ENCODE results near the gene SLC25A12.

Gene SLC25A12

DNA sequence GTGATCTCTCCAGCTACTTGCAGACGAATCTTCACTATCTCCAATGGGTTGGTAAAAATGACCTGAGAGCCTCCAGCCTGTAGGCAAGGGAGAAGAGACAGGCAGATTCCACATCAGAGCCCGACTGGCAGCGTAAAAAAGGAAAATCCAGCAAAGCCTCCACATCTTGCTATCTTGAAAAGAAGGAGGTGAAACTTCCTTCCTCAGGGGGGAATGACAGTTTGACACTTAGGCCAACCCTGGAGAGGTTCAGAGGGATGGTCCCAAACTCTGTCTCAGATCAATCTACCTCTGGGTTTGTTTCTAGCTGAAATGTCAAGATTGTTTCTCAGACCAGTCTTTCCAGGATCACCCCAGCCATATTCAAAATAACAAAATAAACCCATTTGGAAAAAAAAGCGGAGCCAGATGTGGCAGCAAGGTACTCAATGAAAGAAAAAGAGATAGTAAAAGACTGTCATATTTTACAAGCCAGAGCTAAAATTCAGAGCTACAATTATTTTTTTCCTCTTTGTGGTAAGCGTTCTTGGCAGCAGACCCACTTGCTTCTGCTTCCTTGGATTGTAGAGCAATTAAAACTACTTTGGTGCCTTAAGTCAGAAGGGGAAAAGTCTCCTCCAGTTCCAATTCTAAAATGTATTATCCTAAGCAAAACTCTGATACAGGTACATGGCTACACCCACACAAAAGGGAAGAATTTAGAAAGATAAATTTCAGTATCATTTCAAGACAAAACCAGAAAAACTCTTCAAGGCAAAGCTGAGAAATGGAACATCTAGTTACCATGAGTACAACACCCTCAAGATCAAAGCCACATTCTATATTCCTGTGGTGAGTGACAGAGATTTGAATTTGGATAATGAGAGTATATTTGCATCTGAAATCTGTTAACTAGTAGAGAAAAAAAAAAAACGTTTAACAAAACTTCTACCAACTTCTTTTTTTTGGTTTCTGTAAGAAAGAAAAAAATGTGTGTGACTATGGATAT, 100.1 kb downstream of the SLC25A12 start:
- Histone ChIP-seq H3K9ac (no peak overlapping the region), H3K4me3 (IDR thresholded peaks at IDR 0.05; ENCODE audit: insufficient read depth, low read depth, low read length) (no peak overlapping the region), H3K4me1 (ENCODE audit: low read depth, poor library complexity, severe bottlenecking) (no peaks in the 10 kb centered on the region), H3K27ac (no peak overlapping the region), H3K27me3 (ENCODE audit: insufficient read depth, low read depth) (no peaks in the 10 kb centered on the region), H2AFZ (ENCODE audit: low read depth) (no peak overlapping the region), H4K20me1 (ENCODE audit: insufficient read depth) (no peaks in the 10 kb centered on the region), H3K4me2 (no peak overlapping the region), H3K79me2 (ENCODE audit: insufficient read depth, low read depth) (no peaks in the 10 kb centered on the region), H3K36me3 (ENCODE audit: insufficient read depth) (no peaks in the 10 kb centered on the region; the same call in 1 of the 2 replicates)
- TF ChIP-seq, protein P1, sequence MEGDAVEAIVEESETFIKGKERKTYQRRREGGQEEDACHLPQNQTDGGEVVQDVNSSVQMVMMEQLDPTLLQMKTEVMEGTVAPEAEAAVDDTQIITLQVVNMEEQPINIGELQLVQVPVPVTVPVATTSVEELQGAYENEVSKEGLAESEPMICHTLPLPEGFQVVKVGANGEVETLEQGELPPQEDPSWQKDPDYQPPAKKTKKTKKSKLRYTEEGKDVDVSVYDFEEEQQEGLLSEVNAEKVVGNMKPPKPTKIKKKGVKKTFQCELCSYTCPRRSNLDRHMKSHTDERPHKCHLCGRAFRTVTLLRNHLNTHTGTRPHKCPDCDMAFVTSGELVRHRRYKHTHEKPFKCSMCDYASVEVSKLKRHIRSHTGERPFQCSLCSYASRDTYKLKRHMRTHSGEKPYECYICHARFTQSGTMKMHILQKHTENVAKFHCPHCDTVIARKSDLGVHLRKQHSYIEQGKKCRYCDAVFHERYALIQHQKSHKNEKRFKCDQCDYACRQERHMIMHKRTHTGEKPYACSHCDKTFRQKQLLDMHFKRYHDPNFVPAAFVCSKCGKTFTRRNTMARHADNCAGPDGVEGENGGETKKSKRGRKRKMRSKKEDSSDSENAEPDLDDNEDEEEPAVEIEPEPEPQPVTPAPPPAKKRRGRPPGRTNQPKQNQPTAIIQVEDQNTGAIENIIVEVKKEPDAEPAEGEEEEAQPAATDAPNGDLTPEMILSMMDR (conservative IDR thresholded peaks at IDR 0.05; ENCODE audit: low read depth, low read length) = no peak

DNA sequence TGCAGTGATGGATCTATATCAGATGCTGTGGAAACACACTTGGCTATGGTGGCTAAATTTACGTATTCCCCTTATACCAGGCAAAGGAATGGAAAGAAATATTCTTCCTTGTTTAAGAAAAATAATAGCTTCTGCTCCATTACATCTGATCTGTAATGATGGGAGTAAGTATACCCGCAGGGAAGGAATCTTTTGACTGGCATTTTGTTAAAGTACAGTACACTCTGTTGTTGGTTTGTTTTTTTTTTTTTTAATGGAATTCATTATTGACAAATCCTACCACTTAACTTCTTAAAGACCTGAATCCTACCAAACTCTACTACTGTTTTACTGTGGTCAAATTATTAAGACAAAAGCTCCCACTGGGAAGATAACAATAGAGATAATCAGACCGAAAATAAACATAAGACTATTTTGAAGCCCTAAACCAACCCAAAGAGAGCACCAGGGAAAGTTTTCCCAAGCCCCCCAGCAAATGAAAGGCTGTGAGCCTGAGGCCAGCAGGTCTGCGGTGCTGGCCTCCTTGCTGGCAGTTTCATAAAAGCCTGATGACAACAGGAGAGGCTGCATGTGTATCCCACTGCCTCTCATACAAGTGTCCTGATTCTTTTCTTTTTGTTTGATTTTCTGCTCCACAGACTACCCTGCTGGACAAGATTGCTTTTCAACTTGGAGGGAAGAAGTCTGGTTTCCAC, 101.0 kb downstream of the SLC25A12 start:
- no peak overlapping the region for H3K4me2 ChIP-seq
- no peaks in the 10 kb centered on the region for H3K79me2 ChIP-seq (ENCODE audit: insufficient read depth, low read depth)
- H3K27ac ChIP-seq = no peak overlapping the region

DNA sequence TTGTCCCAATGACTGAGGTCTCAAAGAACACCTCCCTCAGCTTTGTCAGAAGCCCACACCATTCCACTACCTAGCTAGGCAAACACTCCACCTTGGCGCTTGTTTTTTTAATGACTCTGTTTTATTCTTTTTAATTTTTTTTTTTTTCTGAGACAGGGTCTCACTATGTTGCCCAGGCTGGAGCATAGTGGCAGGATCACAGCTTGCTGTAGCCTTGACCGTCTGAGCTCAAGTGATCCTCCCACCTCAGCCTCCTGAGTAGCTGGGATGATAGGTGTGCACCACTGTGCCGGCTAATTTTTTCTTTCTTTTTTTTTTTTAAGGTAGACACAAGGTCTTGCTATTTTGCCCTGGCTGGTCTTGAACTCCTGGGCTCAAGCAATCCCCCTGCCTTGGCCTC, 101.9 kb downstream of the SLC25A12 start:
- H3K27me3 ChIP-seq (ENCODE audit: insufficient read depth, low read depth) = no peaks in the 10 kb centered on the region
- no peak overlapping the region for H3K4me2 ChIP-seq
- no peaks in the 10 kb centered on the region for H4K20me1 ChIP-seq (ENCODE audit: insufficient read depth)
- H3K9ac ChIP-seq = no peak overlapping the region
- H3K36me3 ChIP-seq (ENCODE audit: insufficient read depth) = no peaks in the 10 kb centered on the region; the same call in 1 of the 2 replicates
- no peak overlapping the region for H3K27ac ChIP-seq
- no peaks in the 10 kb centered on the region for H3K79me2 ChIP-seq (ENCODE audit: insufficient read depth, low read depth)
- no peaks in the 10 kb centered on the region for H3K4me1 ChIP-seq (ENCODE audit: low read depth, poor library complexity, severe bottlenecking)
- H2AFZ ChIP-seq (ENCODE audit: low read depth) = no peak overlapping the region
- TF ChIP-seq, protein P1 (conservative IDR thresholded peaks at IDR 0.05; ENCODE audit: low read depth, low read length) = no peak
- H3K4me3 ChIP-seq (IDR thresholded peaks at IDR 0.05; ENCODE audit: insufficient read depth, low read depth, low read length) = no peak overlapping the region

More for the DNA sequence above, 101.0 kb downstream of the SLC25A12 start:
- H3K4me1 ChIP-seq (ENCODE audit: low read depth, poor library complexity, severe bottlenecking) = no peaks in the 10 kb centered on the region
- H3K4me3 ChIP-seq (IDR thresholded peaks at IDR 0.05; ENCODE audit: insufficient read depth, low read depth, low read length) = no peak overlapping the region
- no peak overlapping the region for H3K9ac ChIP-seq
- H3K36me3 ChIP-seq (ENCODE audit: insufficient read depth) = no peaks in the 10 kb centered on the region; the same call in 1 of the 2 replicates
- H3K27me3 ChIP-seq (ENCODE audit: insufficient read depth, low read depth) = no peaks in the 10 kb centered on the region
- TF ChIP-seq, protein P1 (conservative IDR thresholded peaks at IDR 0.05; ENCODE audit: low read depth, low read length) = no peak
- no peak overlapping the region for H2AFZ ChIP-seq (ENCODE audit: low read depth)
- H4K20me1 ChIP-seq (ENCODE audit: insufficient read depth) = no peaks in the 10 kb centered on the region

DNA sequence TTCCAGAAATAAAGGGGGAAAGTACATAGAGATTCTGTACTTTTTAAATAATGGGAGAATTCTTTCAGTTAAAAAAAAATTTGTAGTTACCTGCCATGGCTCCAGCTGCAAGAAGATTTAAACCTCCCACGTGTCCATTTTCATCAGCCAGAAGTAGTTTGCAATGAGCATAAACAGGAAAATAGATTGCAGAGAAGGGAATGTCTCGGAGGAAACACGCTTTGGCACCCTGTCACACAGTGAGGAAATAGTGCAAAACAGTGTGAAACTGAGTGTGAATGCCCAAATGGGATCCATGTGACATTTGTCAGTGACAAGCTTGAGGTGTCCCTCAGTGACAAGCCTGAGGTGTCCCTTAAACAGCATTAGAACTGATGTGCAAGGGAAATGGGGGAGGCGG, 102.7 kb downstream of the SLC25A12 start:
- no peak overlapping the region for H3K4me3 ChIP-seq (IDR thresholded peaks at IDR 0.05; ENCODE audit: insufficient read depth, low read depth, low read length)
- H3K9ac ChIP-seq = no peak overlapping the region
- H3K36me3 ChIP-seq (ENCODE audit: insufficient read depth) = no peaks in the 10 kb centered on the region; the same call in 1 of the 2 replicates
- no peaks in the 10 kb centered on the region for H3K27me3 ChIP-seq (ENCODE audit: insufficient read depth, low read depth)
- H3K79me2 ChIP-seq (ENCODE audit: insufficient read depth, low read depth) = no peaks in the 10 kb centered on the region
- no peak overlapping the region for H2AFZ ChIP-seq (ENCODE audit: low read depth)
- no peaks in the 10 kb centered on the region for H4K20me1 ChIP-seq (ENCODE audit: insufficient read depth)
- H3K4me2 ChIP-seq = no peak overlapping the region
- TF ChIP-seq, protein P1 (conservative IDR thresholded peaks at IDR 0.05; ENCODE audit: low read depth, low read length) = no peak
- H3K4me1 ChIP-seq (ENCODE audit: low read depth, poor library complexity, severe bottlenecking) = no peaks in the 10 kb centered on the region
- H3K27ac ChIP-seq = no peak overlapping the region
